ENCODE data around the gene ABHD5.
"Not testable (repeated sequence)": the region's sequence is repeated elsewhere in the genome, so short reads cannot be mapped to it uniquely, and the experiment has no call there.

ABHD5 gene

GRCh38 chr3:43690400-43691119, at the start of gene ABHD5:
TSS of gene ABHD5 (plus strand) at chr3:43690938. CDS start at chr3:43690993, 55 bp downstream.
- peak; percentile 94 for DNase-seq (ENCODE audit: low spot score)

GRCh38 chr3:43641306-43642114, 49.2 kb upstream of the ABHD5 start:
- DNase-seq (ENCODE audit: low spot score) = no peak

DNA sequence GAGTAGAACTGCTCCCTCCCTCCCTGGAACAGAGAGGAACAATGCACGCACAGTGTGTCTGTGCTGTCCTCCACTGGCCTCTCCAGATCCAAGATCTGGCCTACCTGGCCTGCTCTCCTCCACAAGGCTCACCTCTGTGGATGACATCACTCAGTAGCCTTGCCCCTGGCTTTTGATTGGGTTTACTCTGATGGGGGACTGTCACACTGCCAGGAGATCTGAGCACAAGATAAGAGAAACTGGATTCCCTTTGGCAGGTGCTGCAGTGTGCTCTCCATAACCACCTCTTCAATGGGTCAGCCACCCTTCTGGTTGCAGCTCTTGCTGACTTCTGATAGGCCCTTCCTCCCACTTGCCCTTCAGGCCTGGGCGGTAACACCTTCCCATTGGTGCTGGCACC, 46.3 kb upstream of the ABHD5 start:
- no peak for DNase-seq (ENCODE audit: low spot score)

DNA sequence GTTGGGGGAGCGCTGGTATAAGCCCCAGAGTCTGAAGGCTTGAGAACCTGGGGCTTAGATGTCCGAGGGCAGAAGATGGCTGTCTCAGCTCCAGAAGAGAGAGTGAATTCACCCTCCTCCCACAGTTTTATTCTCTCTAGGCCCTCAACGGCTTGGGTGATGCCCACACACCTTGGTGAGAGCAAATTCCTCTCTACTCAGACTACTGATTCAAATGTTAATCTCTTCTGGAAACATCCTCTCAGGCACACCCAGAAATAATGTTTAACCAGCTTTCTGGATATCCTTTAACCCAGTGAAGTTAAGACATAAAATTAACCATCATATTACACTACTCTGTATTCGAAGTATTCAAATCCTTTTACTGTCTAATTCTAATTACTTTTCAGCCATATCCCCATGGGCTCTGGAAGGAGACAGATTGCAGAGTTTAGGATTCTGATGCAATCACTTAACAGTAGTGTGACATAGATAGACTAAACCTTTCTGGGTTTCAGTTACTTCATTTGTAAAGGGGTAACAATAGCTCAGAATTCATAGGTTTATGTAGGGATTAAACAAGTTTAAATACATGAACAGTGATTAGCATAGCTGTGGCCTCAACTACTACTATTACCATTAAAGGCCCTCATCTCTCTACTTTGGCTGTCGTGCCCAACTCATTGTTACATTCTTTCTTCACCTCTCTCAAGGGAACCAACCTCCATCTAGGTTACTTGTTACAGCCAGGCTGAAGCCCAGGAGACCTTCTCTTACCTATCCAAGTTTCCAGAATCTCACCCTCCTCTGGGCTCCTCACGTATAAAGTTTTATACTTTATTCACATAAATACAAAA, 43.2 kb upstream of the ABHD5 start:
- DNase-seq (ENCODE audit: low spot score) = no peak

GRCh38 chr3:43648957-43649356, 41.8 kb upstream of the ABHD5 start:
- no peak for DNase-seq (ENCODE audit: low spot score)

GRCh38 chr3:43649365-43649968, 41.3 kb upstream of the ABHD5 start:
- no peak for DNase-seq (ENCODE audit: low spot score)

DNA sequence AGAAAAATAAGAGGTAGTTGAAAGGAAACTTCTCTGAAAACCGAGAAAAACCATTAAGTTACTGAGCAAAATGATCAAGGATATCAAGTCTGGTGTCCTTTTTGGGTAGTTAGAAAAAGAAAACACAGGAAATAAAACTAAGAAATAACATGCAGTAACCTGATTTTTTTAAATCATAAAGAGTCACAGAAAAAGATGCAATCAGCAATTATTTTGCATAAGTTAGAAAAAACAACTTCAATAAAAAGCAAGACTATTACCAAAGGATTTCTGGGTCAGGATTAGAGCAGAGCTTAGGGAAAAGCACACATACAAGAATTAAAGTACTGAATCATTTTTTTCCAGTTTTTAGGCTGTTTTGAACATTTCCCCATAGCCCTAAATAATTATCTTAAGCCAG, 40.4 kb upstream of the ABHD5 start:
- DNase-seq (ENCODE audit: low spot score) = no peak

DNA sequence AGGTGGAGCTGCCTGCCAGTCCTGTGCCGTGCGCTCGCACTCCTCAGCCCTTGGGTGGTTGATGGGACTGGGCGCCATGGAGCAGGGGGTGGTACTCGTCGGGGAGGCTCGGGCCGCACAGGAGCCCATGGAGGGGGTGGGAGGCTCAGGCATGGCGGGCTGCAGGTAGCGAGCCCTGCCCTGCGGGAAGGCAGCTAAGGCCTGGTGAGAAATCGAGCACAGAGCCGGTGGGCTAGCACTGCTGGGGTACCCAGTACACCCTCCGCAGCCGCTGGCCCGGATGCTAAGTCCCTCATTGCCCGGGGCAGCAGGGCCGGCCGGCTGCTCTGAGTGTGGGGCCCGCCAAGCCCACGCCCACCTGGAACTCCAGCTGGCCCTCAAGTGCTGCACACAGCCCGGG, 34.3 kb upstream of the ABHD5 start:
- not testable (repeated sequence) for DNase-seq (ENCODE audit: low spot score)

- DNase-seq (ENCODE audit: low spot score) = no peak
Observed at GRCh38 chr3:43659250-43659880, 31.4 kb upstream of the ABHD5 start.

DNA sequence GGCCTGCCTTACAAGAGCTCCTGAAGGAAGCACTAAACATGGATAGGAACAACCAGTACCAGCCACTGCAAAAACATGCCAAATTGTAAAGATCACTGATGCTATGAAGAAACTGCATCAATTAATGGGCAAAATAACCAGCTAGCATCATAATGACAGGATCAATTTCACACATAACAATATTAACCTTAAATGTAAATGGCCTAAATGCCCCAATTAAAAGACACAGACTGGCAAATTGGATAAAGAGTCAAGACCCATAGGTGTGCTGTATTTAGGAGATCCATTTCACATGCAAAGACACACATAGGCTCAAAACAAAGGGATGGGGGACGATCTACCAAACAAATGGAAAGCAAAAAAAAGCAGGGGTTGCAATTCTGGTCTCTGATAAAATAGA, 29.4 kb upstream of the ABHD5 start:
- not testable (repeated sequence) for DNase-seq (ENCODE audit: low spot score)

DNA sequence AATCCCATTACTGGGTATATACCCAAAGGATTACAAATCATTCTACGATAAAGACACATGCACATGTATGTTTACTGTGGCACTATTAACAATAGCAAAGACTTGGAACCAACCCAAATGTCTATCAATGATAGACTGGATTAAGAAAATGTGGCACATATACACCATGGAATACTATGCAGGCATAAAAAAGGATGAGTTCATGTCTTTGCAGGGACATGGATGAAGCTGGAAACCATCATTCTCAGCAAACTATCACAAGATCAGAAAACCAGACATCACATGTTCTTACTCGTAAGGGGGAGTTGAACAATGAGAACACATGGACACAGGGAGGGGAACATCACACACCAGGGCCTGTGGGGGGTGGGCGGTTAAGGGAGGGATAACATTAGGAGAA, 25.7 kb upstream of the ABHD5 start:
- not testable (repeated sequence) for DNase-seq (ENCODE audit: low spot score)

GRCh38 chr3:43670635-43671522, 19.9 kb upstream of the ABHD5 start:
- no peak for DNase-seq (ENCODE audit: low spot score)

GRCh38 chr3:43674345-43675085, 16.2 kb upstream of the ABHD5 start:
- no peak for DNase-seq (ENCODE audit: low spot score)

DNA sequence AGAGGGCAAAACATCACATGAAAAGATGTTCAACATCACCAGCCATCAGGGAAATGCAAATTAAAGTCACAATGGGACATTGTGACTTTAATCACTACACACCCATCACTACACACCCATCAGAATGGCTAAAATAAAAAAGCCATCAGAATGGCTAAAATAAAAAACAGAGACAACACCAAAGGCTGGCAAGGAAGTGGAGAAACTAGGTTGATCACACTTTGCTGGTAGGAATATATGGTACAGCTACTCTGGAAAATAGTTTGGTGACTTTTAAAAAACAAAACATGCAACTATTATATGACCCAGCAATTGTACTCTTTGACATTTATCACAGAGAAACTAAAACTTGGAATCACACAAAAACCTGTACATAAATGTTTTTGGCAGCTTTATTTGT, 15.1 kb upstream of the ABHD5 start:
- no peak for DNase-seq (ENCODE audit: low spot score)

- no peak for DNase-seq (ENCODE audit: low spot score)
Observed at GRCh38 chr3:43676441-43676840, 14.3 kb upstream of the ABHD5 start.

DNA sequence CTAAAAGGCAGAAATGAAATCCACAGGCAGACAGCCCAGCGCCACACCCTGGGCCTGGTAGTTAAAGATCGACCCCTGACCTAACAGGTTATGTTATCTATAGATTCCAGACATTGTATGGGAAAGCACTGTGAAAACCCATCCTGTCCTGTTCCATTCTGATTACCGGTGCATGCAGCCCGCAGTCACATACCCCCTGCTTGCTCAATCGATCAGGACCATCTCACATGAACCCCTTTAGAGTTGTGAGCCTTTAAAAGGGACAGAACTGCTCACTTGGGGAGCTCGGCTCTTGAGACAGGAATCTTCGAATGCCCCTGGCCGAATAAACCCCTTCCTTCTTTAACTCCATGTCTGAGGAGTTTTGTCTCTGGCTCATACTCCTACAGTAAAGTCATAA, 12.4 kb upstream of the ABHD5 start:
- DNase-seq (ENCODE audit: low spot score) = not testable (repeated sequence)

GRCh38 chr3:43678887-43679449, 11.8 kb upstream of the ABHD5 start:
- not testable (repeated sequence) for DNase-seq (ENCODE audit: low spot score)

DNA sequence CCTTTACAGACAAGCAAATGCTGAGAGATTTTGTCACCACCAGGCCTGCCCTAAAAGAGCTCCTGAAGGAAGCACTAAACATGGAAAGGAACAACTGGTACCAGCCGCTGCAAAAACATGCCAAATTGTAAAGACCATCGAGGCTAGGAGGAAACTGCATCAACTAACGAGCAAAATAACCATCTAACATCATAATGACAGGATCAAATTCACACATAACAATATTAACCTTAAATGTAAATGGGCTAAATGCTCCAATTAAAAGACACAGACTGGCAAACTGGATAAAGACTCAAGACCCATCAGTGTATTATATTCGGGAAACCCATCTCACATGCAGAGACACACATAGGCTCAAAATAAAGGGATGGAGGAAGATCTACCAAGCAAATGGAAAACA, 9.9 kb upstream of the ABHD5 start:
- not testable (repeated sequence) for DNase-seq (ENCODE audit: low spot score)

- DNase-seq (ENCODE audit: low spot score) = no peak
Observed at GRCh38 chr3:43684944-43685343, 5.8 kb upstream of the ABHD5 start.
